OCI-LY1 (cell line): ENCODE measurements around the gene PIGA.

Source experiments
- EZH2 ChIP-seq: fragments of 200-600 bp; sonication (generic), shearing (Covaris generic); IDR thresholded peaks from 2 replicates; pipeline ENCODE4 v1.8.0; 2017; ENCODE audit warnings: borderline replicate concordance, mixed run types, mild to moderate bottlenecking, antibody characterized with exemption, low read length, moderate library complexity, mixed read lengths
- TF ChIP-seq, protein P1 (sequence below): fragments of 200-600 bp; sonication (generic), shearing (Covaris generic); IDR thresholded peaks from 2 replicates; pipeline ENCODE4 v1.5.1; 2017; ENCODE audit warnings: mild to moderate bottlenecking, antibody characterized with exemption, low read length, moderate library complexity, mixed read lengths

DNA sequence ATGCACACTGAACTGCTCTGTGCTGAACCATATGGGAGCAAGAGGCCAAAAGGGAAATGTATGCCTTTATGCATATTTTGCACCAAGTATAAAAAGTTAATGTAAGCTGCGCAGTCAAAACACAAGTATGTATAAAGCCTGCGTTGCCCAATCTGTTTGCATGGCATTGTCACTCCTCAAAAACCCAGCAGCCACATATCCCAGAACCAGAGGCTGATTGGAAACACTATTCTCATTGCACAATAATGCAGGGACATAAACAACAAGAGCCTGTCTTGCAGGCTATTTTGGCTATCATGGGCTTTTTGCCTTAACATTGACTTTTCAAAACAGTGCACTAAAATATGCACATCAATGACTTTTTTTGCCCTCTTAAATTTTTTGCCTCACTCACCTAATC, 60.4 kb downstream of the PIGA start:
- TF ChIP-seq, protein P1, sequence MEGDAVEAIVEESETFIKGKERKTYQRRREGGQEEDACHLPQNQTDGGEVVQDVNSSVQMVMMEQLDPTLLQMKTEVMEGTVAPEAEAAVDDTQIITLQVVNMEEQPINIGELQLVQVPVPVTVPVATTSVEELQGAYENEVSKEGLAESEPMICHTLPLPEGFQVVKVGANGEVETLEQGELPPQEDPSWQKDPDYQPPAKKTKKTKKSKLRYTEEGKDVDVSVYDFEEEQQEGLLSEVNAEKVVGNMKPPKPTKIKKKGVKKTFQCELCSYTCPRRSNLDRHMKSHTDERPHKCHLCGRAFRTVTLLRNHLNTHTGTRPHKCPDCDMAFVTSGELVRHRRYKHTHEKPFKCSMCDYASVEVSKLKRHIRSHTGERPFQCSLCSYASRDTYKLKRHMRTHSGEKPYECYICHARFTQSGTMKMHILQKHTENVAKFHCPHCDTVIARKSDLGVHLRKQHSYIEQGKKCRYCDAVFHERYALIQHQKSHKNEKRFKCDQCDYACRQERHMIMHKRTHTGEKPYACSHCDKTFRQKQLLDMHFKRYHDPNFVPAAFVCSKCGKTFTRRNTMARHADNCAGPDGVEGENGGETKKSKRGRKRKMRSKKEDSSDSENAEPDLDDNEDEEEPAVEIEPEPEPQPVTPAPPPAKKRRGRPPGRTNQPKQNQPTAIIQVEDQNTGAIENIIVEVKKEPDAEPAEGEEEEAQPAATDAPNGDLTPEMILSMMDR: no peak
- TF ChIP-seq EZH2: no peak
